Measurements from ENCODE around the gene TMEFF1.

DNA sequence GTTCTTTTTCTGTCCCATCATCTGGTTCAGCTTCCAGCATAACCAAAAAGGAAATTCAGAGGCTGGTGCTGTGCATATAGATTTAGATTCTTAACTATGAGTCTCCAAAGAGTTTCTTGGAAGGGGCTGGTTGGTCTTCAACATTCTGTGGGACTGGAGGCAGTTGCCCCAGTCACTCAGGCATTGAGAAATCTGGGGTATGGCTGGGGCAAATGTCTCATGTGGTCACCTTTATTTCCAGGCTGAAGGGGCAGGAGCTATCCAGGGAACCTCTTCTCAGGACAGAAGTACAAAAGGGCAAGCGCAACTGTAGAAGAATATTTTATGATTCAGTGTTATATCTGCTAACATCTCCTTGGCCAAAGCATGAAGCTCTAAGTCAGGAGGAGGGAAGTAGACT is 15.4 kb upstream of the TMEFF1 start:
- TF ChIP-seq YY1 (IDR thresholded peaks at IDR 0.05; ENCODE audit: low read depth, low read length) (no peak), POLR2A (IDR thresholded peaks at IDR 0.05; ENCODE audit: control extremely low read depth in 1 of 2, low read depth in 2 of 2, low read length in 2 of 2) (no peak), RNF2 (IDR thresholded peaks at IDR 0.05; ENCODE audit: borderline replicate concordance, low read depth, low read length, missing control alignments, poor library complexity, severe bottlenecking) (no peak), EZH2 (IDR thresholded peaks at IDR 0.05; ENCODE audit: low read depth, low read length, severe bottlenecking) (no peak), SP1 (IDR thresholded peaks at IDR 0.05; ENCODE audit: low read depth, low read length) (no peak), POLR2AphosphoS5 (IDR thresholded peaks at IDR 0.05; ENCODE audit: low read depth, low read length) (no peak), TEAD4 (IDR thresholded peaks at IDR 0.05; ENCODE audit: low read depth, low read length) (no peak), RXRA (IDR thresholded peaks at IDR 0.05; ENCODE audit: insufficient read depth, low read depth, low read length) (no peak), JUN (IDR thresholded peaks at IDR 0.05; ENCODE audit: low read depth, low read length) (no peak), BRCA1 (IDR thresholded peaks at IDR 0.05; ENCODE audit: low read depth, low read length) (no peak), ZNF274 (IDR thresholded peaks at IDR 0.05; ENCODE audit: borderline replicate concordance, extremely low read depth, low read length) (no peak)
- TF ChIP-seq, protein P1, sequence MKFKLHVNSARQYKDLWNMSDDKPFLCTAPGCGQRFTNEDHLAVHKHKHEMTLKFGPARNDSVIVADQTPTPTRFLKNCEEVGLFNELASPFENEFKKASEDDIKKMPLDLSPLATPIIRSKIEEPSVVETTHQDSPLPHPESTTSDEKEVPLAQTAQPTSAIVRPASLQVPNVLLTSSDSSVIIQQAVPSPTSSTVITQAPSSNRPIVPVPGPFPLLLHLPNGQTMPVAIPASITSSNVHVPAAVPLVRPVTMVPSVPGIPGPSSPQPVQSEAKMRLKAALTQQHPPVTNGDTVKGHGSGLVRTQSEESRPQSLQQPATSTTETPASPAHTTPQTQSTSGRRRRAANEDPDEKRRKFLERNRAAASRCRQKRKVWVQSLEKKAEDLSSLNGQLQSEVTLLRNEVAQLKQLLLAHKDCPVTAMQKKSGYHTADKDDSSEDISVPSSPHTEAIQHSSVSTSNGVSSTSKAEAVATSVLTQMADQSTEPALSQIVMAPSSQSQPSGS (IDR thresholded peaks at IDR 0.05; ENCODE audit: low read length), result no peak
- TF ChIP-seq, protein P2, sequence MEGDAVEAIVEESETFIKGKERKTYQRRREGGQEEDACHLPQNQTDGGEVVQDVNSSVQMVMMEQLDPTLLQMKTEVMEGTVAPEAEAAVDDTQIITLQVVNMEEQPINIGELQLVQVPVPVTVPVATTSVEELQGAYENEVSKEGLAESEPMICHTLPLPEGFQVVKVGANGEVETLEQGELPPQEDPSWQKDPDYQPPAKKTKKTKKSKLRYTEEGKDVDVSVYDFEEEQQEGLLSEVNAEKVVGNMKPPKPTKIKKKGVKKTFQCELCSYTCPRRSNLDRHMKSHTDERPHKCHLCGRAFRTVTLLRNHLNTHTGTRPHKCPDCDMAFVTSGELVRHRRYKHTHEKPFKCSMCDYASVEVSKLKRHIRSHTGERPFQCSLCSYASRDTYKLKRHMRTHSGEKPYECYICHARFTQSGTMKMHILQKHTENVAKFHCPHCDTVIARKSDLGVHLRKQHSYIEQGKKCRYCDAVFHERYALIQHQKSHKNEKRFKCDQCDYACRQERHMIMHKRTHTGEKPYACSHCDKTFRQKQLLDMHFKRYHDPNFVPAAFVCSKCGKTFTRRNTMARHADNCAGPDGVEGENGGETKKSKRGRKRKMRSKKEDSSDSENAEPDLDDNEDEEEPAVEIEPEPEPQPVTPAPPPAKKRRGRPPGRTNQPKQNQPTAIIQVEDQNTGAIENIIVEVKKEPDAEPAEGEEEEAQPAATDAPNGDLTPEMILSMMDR (IDR thresholded peaks at IDR 0.05; ENCODE audit: control extremely low read depth in 1 of 3, insufficient read depth in 1 of 3, low read depth in 1 of 3, low read length in 3 of 3), result no peak
